ENCODE measurements around the gene SLC7A1. TPM values are rescaled to one million over a fixed set of nuclear protein-coding genes. Genes with fewer than 3 reads are reported as not detected.

SLC7A1 gene
- total and polyA plus RNA-seq, 2 of the 13 experiments (the other 11 are each of a cell fraction or from before 2014, with no cell fraction given) = 14.5 to 15.3 TPM

- peaks cover 95% of the 10 kb centered on the region for H3K79me2 ChIP-seq (ENCODE audit: insufficient read depth, low read length)
- H3K27me3 ChIP-seq (ENCODE audit: control insufficient read depth in 1 of 2, insufficient read depth in 2 of 2, low read length in 2 of 2) = no peaks in the 10 kb centered on the region
- no peak for ATAC-seq
- no peak for FAIRE-seq
- BruUV-seq (replicated peaks) = no TSS peak
- in situ Hi-C loops (cut with HindIII; ENCODE audit: extremely low pct_ligation_motif_present, low pct_unique_long_range_greater_than_20kb) (no loop called here), intact Hi-C loops (cut with micrococcal nuclease; ENCODE audit: unreplicated experiment) (no loop called here)
- no peak overlapping the region for H2AFZ ChIP-seq (ENCODE audit: low read length)
- no peak overlapping the region for H3K9ac ChIP-seq (ENCODE audit: insufficient read depth, low read depth, low read length)
- DNase-seq (ENCODE audit: low spot score) = no peak
- no peaks in the 10 kb centered on the region for H3K9me3 ChIP-seq (ENCODE audit: low read length)
- CTCF ChIA-PET (ENCODE audit: low intra/inter-chr PET ratio, low total read pairs) = no interaction called here
- WGBS (ENCODE audit: low lambda C conversion rate) = 81% methylated on average over 12 of the region's 18 CpGs
- H3K4me3 ChIP-seq (replicated peaks in 1 of 3; ENCODE audit: insufficient read depth in 1 of 3, low read depth in 2 of 3, low read length in 3 of 3) = no peak overlapping the region
- POLR2A ChIA-PET = no interaction called here
- no peak overlapping the region for H3K27ac ChIP-seq (ENCODE audit: extremely low read length, insufficient read depth, low read length)
- peaks cover 85% of the 10 kb centered on the region for H3K4me1 ChIP-seq (ENCODE audit: insufficient read depth, low read length)
- peaks cover 66% of the 10 kb centered on the region for H4K20me1 ChIP-seq (ENCODE audit: insufficient read depth, low read length)
- H3K36me3 ChIP-seq (replicated peaks in 1 of 2; ENCODE audit: control insufficient read depth in 1 of 2, insufficient read depth in 2 of 2, low read length in 2 of 2) = peaks cover 0 to 7% of the 10 kb centered on the region in 2 experiments; a peak in 2 of 5 replicates
- no peak overlapping the region for H3K4me2 ChIP-seq (ENCODE audit: low read depth, low read length)
- TF ChIP-seq ADNP (CRISPR knock-in tag; IDR thresholded peaks at IDR 0.05) = no peak
- TF ChIP-seq ZNF24 (IDR thresholded peaks at IDR 0.05) = no peak
- no peak for TF ChIP-seq FOXP1 (IDR thresholded peaks at IDR 0.05)
- no peak for TF ChIP-seq FOXP1 (CRISPR knock-in tag; IDR thresholded peaks at IDR 0.05)
- no peak for TF ChIP-seq ZNF678 (CRISPR knock-in tag; IDR thresholded peaks at IDR 0.05)
These were observed 17.0 kb downstream of the SLC7A1 start for GRCh38 chr13:29578300-29579085.

DNA sequence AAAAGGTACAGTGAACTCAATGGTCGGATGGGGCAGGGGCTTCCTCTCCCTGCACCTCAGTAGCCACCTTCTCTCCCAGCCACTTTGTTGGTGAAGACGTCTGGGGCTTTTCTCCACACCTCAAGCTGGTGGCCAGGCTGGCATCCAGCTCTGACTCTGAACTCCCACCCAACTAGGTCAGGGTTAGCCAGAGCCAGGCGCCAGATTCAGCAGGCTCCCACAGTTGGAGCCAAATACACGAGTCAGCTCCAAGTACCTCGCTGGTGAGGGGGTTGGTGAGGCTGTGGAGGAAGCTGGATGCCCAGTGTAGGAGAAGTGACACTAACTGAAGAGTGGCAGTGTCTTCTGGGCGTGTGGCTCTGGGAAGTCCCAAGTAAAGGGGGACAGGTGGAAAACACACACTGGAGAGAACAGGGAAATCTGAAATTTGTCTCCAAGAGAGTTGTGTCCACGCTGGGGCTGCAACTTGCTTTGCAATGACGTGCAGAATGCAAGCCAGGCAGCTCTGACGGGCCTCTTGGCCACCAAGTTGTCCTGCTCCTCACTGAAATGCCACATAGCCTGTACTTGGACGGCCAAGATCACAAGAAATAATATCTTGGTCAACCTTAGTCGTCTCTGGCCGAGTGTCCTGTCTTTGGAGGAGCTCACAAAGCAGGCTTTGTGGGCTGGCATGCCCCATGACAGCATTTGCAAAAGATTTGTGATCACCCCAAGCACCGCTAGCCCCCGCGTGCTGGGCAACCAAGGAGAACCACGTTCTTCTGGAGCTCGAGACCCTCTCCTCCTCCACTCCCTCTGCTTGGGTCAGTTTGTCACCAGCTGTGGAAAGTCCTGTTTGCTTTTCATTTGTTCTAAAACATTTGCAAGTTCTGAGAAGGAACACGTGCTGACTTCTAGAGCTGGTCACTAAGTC, 18.1 kb downstream of the SLC7A1 start:
- H3K27ac ChIP-seq (ENCODE audit: extremely low read length, insufficient read depth, low read length) = no peak overlapping the region
- in situ Hi-C loops (cut with HindIII; ENCODE audit: extremely low pct_ligation_motif_present, low pct_unique_long_range_greater_than_20kb) = no loop called here
- H3K4me2 ChIP-seq (ENCODE audit: low read depth, low read length) = no peak overlapping the region
- ATAC-seq = no peak
- no peak for FAIRE-seq
- no peak for DNase-seq (ENCODE audit: low spot score)
- H3K9me3 ChIP-seq (ENCODE audit: low read length) = no peaks in the 10 kb centered on the region
- no peak overlapping the region for H3K4me3 ChIP-seq (replicated peaks in 1 of 3; ENCODE audit: insufficient read depth in 1 of 3, low read depth in 2 of 3, low read length in 3 of 3)
- 95% methylated on average over 18 of the region's 18 CpGs for WGBS (ENCODE audit: low lambda C conversion rate)
- H3K27me3 ChIP-seq (ENCODE audit: control insufficient read depth in 1 of 2, insufficient read depth in 2 of 2, low read length in 2 of 2) = no peaks in the 10 kb centered on the region
- intact Hi-C loops (cut with micrococcal nuclease; ENCODE audit: unreplicated experiment) = no loop called here
- H2AFZ ChIP-seq (ENCODE audit: low read length) = no peak overlapping the region
- ChIA-PET POLR2A (no interaction called here), CTCF (ENCODE audit: low intra/inter-chr PET ratio, low total read pairs) (no interaction called here)
- H3K79me2 ChIP-seq (ENCODE audit: insufficient read depth, low read length) = peaks cover 94% of the 10 kb centered on the region
- peaks cover 0 to 7% of the 10 kb centered on the region in 2 experiments; a peak in 2 of 5 replicates for H3K36me3 ChIP-seq (replicated peaks in 1 of 2; ENCODE audit: control insufficient read depth in 1 of 2, insufficient read depth in 2 of 2, low read length in 2 of 2)
- H3K4me1 ChIP-seq (ENCODE audit: insufficient read depth, low read length) = peaks cover 85% of the 10 kb centered on the region
- H4K20me1 ChIP-seq (ENCODE audit: insufficient read depth, low read length) = peaks cover 64% of the 10 kb centered on the region
- no TSS peak for BruUV-seq (replicated peaks)
- H3K9ac ChIP-seq (ENCODE audit: insufficient read depth, low read depth, low read length) = no peak overlapping the region
- no peak for TF ChIP-seq ZBTB4 (CRISPR knock-in tag; IDR thresholded peaks at IDR 0.05; ENCODE audit: borderline replicate concordance)
- TF ChIP-seq MAFK (conservative IDR thresholded peaks at IDR 0.05 in 1 of 2, IDR thresholded peaks at IDR 0.05 in 1 of 2; ENCODE audit: low read length in 2 of 2) = 0 out of 4 replicates have a peak, but pooled peaks of 1 of the 2 experiments have one; percentile 1
- TF ChIP-seq ZNF230 (CRISPR knock-in tag; IDR thresholded peaks at IDR 0.05) = no peak
- TF ChIP-seq ZNF281 (CRISPR knock-in tag; IDR thresholded peaks at IDR 0.05; ENCODE audit: borderline replicate concordance) = no peak
